Putamen (tissue), 1 donor: ENCODE data around the gene SLIRP.
"Not testable (repeated sequence)": the region's sequence is repeated elsewhere in the genome, so short reads cannot be mapped to it uniquely, and the experiment has no call there.

Experiments used
- DNase-seq: peaks from one replicate; pipeline ENCODE4 v3.0.0-alpha.2; 2016; ENCODE audit warnings: low spot score

The SLIRP gene

GRCh38 chr14:77707724-77708408 lies at the start of gene SLIRP, which contains the start of gene ALKBH1:
SLIRP (plus strand) TSS chr14:77708103; CDS start chr14:77708112, 9 bp downstream.
ALKBH1 (minus strand) TSS chr14:77708023; CDS start chr14:77708004, 19 bp downstream.
- DNase-seq = peak; percentile 93

- no peak for DNase-seq
Measured at GRCh38 chr14:77659831-77660230, 48.1 kb upstream of the SLIRP start.

- DNase-seq = peak; percentile 64
Measured at GRCh38 chr14:77660754-77661153, 47.1 kb upstream of the SLIRP start.

GRCh38 chr14:77661562-77661961 lies 46.3 kb upstream of the SLIRP start:
- not testable (repeated sequence) for DNase-seq

GRCh38 chr14:77663293-77663692 lies 44.6 kb upstream of the SLIRP start:
- no peak for DNase-seq

- DNase-seq = no peak
Measured at GRCh38 chr14:77667331-77667730, 40.6 kb upstream of the SLIRP start.

- no peak for DNase-seq
Measured at GRCh38 chr14:77673193-77673592, 34.7 kb upstream of the SLIRP start.

- DNase-seq = no peak
Measured at GRCh38 chr14:77674931-77675330, 33.0 kb upstream of the SLIRP start.

- DNase-seq = no peak
Measured at GRCh38 chr14:77681196-77682157, 26.4 kb upstream of the SLIRP start.

- DNase-seq = peak; percentile 12
Measured at GRCh38 chr14:77682158-77682553, 25.7 kb upstream of the SLIRP start.

GRCh38 chr14:77691259-77691658 lies 16.6 kb upstream of the SLIRP start:
- DNase-seq = no peak

GRCh38 chr14:77707355-77707723 lies 564 bp upstream of the SLIRP start:
- peak; percentile 45 for DNase-seq

GRCh38 chr14:77708749-77709148 lies 846 bp downstream of the SLIRP start:
- DNase-seq = no peak

GRCh38 chr14:77709412-77709811 lies 1.5 kb downstream of the SLIRP start:
- DNase-seq = peak; percentile 35

GRCh38 chr14:77710364-77710763 lies 2.5 kb downstream of the SLIRP start:
- no peak for DNase-seq

GRCh38 chr14:77714926-77715325 lies 7.0 kb downstream of the SLIRP start:
- DNase-seq = no peak

- DNase-seq = no peak
Measured at GRCh38 chr14:77717608-77718305, 9.9 kb downstream of the SLIRP start.

- no peak for DNase-seq
Measured at GRCh38 chr14:77721437-77721836, 13.5 kb downstream of the SLIRP start.

- no peak for DNase-seq
Measured at GRCh38 chr14:77722301-77722700, 14.4 kb downstream of the SLIRP start.

GRCh38 chr14:77730976-77731497 lies 23.1 kb downstream of the SLIRP start:
- no peak for DNase-seq

GRCh38 chr14:77738559-77739250 lies 30.8 kb downstream of the SLIRP start:
- no peak for DNase-seq

- no peak for DNase-seq
Measured at GRCh38 chr14:77741438-77741837, 33.5 kb downstream of the SLIRP start.
